ENCODE measurements around the gene CHKB.
"Not testable (repeated sequence)": the region's sequence is repeated elsewhere in the genome, so short reads cannot be mapped to it uniquely, and the experiment has no call there.

CHKB gene

DNA sequence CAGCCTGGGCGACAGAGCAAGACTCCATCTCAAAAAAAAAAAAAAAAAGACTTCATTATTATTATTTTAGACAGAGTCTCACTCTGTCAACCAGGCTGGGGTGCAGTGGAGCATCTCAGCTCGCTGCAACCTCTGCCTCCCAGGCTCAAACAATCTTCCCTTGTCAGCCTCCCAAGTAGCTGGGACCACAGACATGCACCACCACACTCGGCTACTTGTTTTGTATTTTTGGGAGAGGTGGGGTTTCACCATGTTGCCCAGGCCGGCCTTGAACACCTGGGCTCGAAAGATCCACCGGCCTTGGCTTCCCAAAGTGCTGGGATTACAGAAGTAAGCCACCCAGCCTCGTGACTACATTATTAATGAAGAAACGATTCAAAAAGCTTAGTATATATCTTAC lies 47.5 kb downstream of the CHKB start:
- Histone ChIP-seq H3K4me1 (ENCODE audit: control extremely low read depth in 1 of 4, control insufficient read depth in 4 of 4, insufficient read depth in 4 of 4, low read length in 3 of 4) (peaks cover 8 to 56% (median 47%) of the 10 kb centered on the region in 4 experiments), H3K27ac (ENCODE audit: insufficient read depth in 1 of 2, low read depth in 1 of 2, low read length in 2 of 2, poor library complexity in 1 of 2, severe bottlenecking in 2 of 2) (no peak overlapping the region), H3K9me3 (ENCODE audit: control extremely low read depth in 1 of 5, control insufficient read depth in 4 of 5, insufficient read depth in 2 of 5, low read depth in 1 of 5, low read length in 4 of 5) (no peaks in the 10 kb centered on the region), H3K36me3 (ENCODE audit: control insufficient read depth in 4 of 4, insufficient read depth in 4 of 4, low read length in 3 of 4) (no peaks in the 10 kb centered on the region), H3K27me3 (replicated peaks in 2 of 5; ENCODE audit: control insufficient read depth in 4 of 5, insufficient read depth in 5 of 5, low read length in 4 of 5) (peaks cover 0 to 28% (median 3%) of the 10 kb centered on the region in 5 experiments), H3K4me3 (ENCODE audit: control insufficient read depth in 1 of 7, extremely low read depth in 1 of 7, insufficient read depth in 4 of 7, low read depth in 2 of 7, low read length in 6 of 7) (no peak overlapping the region)
- CTCF ChIA-PET = interaction anchor here (1.5 to 2.1 kb wide), 2 partner anchors 9 to 10 kb away, joined by 5 to 14 read pairs; partner anchors contain the start of genes KLHDC7B and SCO2
- no peak for DNase-seq
- POLR2A ChIA-PET = no interaction called here
- WGBS (ENCODE audit: insufficient coverage) = 90% methylated on average over 5 of the region's 8 CpGs

DNA sequence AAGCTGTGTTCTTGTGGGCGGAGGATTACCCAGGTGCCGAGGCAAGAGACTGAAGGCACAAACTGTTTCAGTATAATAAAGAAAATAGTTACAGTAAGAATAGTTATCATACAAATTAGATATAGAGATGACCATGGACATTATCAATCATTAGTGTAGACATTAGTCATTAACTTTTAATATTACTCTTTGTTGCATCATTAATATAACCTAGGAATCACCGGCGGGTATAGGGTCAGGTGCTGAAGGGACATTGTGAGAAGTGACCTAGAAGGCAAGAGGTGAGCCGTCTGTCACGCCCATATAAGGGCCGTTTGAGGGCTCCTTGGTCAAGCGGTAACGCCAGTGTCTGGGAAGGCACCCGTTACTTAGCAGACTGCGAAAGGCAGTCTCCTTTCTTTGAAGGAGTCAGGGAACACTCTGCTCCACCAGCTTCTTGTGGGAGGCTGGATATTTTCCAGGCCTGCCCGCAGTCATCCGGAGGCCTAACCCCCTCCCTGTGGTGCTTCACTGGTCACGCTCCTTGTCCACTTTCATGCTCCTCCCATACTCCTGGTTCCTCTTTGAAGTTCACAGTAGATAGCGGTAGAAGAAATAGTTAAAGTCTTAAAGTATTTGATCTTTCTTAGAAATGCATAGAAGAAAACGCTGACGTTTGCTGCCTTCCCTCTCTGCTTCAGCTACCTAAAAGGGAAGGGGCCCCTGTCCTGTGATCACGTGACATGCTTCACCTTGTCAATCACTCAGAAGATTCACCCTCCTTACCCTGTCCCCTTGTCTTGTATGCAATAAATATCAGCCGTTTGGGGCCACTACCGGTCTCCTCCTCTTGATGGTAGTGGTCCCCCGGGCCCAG lies 48.6 kb downstream of the CHKB start:
- H3K4me3 ChIP-seq (ENCODE audit: control insufficient read depth in 1 of 7, extremely low read depth in 1 of 7, insufficient read depth in 4 of 7, low read depth in 2 of 7, low read length in 6 of 7); DNase-seq; H3K36me3 ChIP-seq (ENCODE audit: control insufficient read depth in 4 of 4, insufficient read depth in 4 of 4, low read length in 3 of 4); POLR2A ChIA-PET; H3K9me3 ChIP-seq (ENCODE audit: control extremely low read depth in 1 of 5, control insufficient read depth in 4 of 5, insufficient read depth in 2 of 5, low read depth in 1 of 5, low read length in 4 of 5): not testable (repeated sequence)
- CTCF ChIA-PET = interaction anchor here (0.8 kb wide), 1 partner anchor 8 kb away, joined by 4 read pairs; no protein-coding TSS in a partner anchor
- WGBS (ENCODE audit: insufficient coverage) = 79% methylated on average over 11 of the region's 21 CpGs
- peaks cover 4 to 53% (median 50%) of the 10 kb centered on the region in 4 experiments for H3K4me1 ChIP-seq (ENCODE audit: control extremely low read depth in 1 of 4, control insufficient read depth in 4 of 4, insufficient read depth in 4 of 4, low read length in 3 of 4)
- peaks cover 0 to 38% (median 3%) of the 10 kb centered on the region in 5 experiments for H3K27me3 ChIP-seq (replicated peaks in 2 of 5; ENCODE audit: control insufficient read depth in 4 of 5, insufficient read depth in 5 of 5, low read length in 4 of 5)
- H3K27ac ChIP-seq (ENCODE audit: insufficient read depth in 1 of 2, low read depth in 1 of 2, low read length in 2 of 2, poor library complexity in 1 of 2, severe bottlenecking in 2 of 2) = peak overlapping the region in 1 of 2 experiments; percentile 58

DNA sequence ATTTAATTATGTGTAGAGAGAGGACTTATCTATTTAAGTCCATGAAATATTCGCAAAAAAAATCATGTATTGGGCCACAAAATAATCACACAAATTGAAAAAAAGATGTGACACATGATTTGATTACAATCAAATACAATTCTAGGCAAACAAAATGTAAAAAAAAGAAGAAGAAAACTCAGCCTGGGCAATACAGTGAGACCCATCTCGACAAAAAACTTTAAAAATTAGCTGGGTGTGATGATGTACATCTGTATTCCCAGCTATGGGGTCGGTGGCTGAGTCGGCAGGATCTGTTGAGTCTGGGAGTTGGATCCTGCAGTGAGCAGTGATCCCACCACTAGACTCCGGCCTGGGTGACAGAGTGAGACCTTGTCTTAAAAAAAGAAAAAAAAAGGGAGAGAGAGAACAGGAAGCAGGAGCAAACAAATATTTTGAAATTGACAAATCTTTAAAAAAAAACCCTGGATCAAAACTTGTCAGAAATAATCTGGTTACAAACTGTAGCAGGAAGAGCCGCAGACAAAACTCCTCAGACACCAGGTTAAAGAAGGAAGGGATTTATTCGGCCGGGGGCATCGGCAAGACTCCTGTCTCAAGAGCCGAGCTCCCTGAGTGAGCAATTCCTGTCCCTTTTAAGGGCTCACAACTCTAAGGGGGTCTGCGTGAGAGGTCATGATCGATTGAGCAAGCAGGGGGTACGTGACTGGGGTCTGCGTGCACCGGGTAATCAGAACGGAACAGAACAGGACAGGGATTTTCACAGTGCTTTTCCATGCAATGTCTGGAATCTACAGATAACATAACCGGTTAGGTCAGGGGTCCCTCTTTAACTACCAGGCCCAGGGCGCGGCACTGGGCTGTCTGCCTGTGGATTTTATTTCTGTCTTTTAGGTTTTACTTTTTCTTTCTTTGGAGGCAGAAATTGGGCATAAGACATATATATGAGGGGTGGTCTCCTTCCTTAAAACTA lies 49.5 kb downstream of the CHKB start:
- DNase-seq = no peak
- peak overlapping the region in 1 of 2 experiments; percentile 43 for H3K27ac ChIP-seq (ENCODE audit: insufficient read depth in 1 of 2, low read depth in 1 of 2, low read length in 2 of 2, poor library complexity in 1 of 2, severe bottlenecking in 2 of 2)
- WGBS (ENCODE audit: insufficient coverage) = 95% methylated on average over 14 of the region's 19 CpGs
- ChIA-PET CTCF (interaction anchor here (1.3 kb wide), 1 partner anchor 10 kb away, joined by 3 read pairs; no protein-coding TSS in a partner anchor), POLR2A (no interaction called here)
- no peaks in the 10 kb centered on the region for H3K9me3 ChIP-seq (ENCODE audit: control extremely low read depth in 1 of 5, control insufficient read depth in 4 of 5, insufficient read depth in 2 of 5, low read depth in 1 of 5, low read length in 4 of 5)
- peaks cover 0 to 41% (median 3%) of the 10 kb centered on the region in 5 experiments for H3K27me3 ChIP-seq (replicated peaks in 2 of 5; ENCODE audit: control insufficient read depth in 4 of 5, insufficient read depth in 5 of 5, low read length in 4 of 5)
- H3K36me3 ChIP-seq (ENCODE audit: control insufficient read depth in 4 of 4, insufficient read depth in 4 of 4, low read length in 3 of 4) = no peaks in the 10 kb centered on the region
- H3K4me3 ChIP-seq (ENCODE audit: control insufficient read depth in 1 of 7, extremely low read depth in 1 of 7, insufficient read depth in 4 of 7, low read depth in 2 of 7, low read length in 6 of 7) = peak overlapping the region in 2 of 7 experiments; percentile 62 to 86
- peaks cover 2 to 54% (median 43%) of the 10 kb centered on the region in 4 experiments for H3K4me1 ChIP-seq (ENCODE audit: control extremely low read depth in 1 of 4, control insufficient read depth in 4 of 4, insufficient read depth in 4 of 4, low read length in 3 of 4)

GRCh38 chr22:50531962-50532674 lies 50.5 kb downstream of the CHKB start:
- H3K27ac ChIP-seq (ENCODE audit: insufficient read depth in 1 of 2, low read depth in 1 of 2, low read length in 2 of 2, poor library complexity in 1 of 2, severe bottlenecking in 2 of 2) = no peak overlapping the region
- H3K4me1 ChIP-seq (ENCODE audit: control extremely low read depth in 1 of 4, control insufficient read depth in 4 of 4, insufficient read depth in 4 of 4, low read length in 3 of 4) = peaks cover 0 to 60% (median 48%) of the 10 kb centered on the region in 4 experiments
- H3K27me3 ChIP-seq (replicated peaks in 2 of 5; ENCODE audit: control insufficient read depth in 4 of 5, insufficient read depth in 5 of 5, low read length in 4 of 5) = peaks cover 0 to 41% (median 3%) of the 10 kb centered on the region in 5 experiments
- ChIA-PET POLR2A (interaction anchor here (0.5 to 0.9 kb wide), 2 partner anchors 16 to 505 kb away, joined by 3 to 4 read pairs; no protein-coding TSS in a partner anchor), CTCF (interaction anchor here (1.3 kb wide), 1 partner anchor 9 kb away, joined by 3 read pairs; no protein-coding TSS in a partner anchor)
- no peaks in the 10 kb centered on the region for H3K9me3 ChIP-seq (ENCODE audit: control extremely low read depth in 1 of 5, control insufficient read depth in 4 of 5, insufficient read depth in 2 of 5, low read depth in 1 of 5, low read length in 4 of 5)
- no peaks in the 10 kb centered on the region for H3K36me3 ChIP-seq (ENCODE audit: control insufficient read depth in 4 of 4, insufficient read depth in 4 of 4, low read length in 3 of 4)
- under 1% methylated on average over 41 of the region's 56 CpGs for WGBS (ENCODE audit: insufficient coverage)
- peak overlapping the region; percentile 37 to 86 (median 66) for H3K4me3 ChIP-seq (ENCODE audit: control insufficient read depth in 1 of 7, extremely low read depth in 1 of 7, insufficient read depth in 4 of 7, low read depth in 2 of 7, low read length in 6 of 7)
- no peak for DNase-seq

DNA sequence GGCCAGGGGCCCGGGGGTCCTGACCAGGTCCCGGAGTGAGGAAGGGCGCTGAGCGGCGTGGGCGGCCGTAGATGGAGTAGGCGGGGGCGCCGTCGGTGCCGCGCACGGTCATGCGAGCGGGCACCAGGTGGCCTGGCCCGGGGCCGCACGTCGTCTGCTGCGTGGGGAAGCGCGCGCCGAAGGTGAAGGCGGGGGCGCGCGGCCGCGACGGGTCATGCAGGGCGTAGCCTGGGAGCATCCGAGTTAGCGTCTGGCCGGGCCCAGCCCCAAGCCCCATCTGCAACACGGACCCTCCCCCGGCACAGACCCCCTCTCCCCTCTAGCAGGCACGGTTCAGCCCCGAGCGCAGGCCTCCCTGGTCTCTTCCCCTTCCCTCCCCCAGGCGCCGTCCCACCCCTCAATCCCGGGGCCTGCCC lies 51.1 kb downstream of the CHKB start:
- H3K9me3 ChIP-seq (ENCODE audit: control extremely low read depth in 1 of 5, control insufficient read depth in 4 of 5, insufficient read depth in 2 of 5, low read depth in 1 of 5, low read length in 4 of 5) = no peaks in the 10 kb centered on the region
- peak overlapping the region in 1 of 2 experiments; percentile 83 for H3K27ac ChIP-seq (ENCODE audit: insufficient read depth in 1 of 2, low read depth in 1 of 2, low read length in 2 of 2, poor library complexity in 1 of 2, severe bottlenecking in 2 of 2)
- H3K27me3 ChIP-seq (replicated peaks in 2 of 5; ENCODE audit: control insufficient read depth in 4 of 5, insufficient read depth in 5 of 5, low read length in 4 of 5) = peaks cover 0 to 41% (median 3%) of the 10 kb centered on the region in 5 experiments
- 0% methylated on average over 34 of the region's 44 CpGs for WGBS (ENCODE audit: insufficient coverage)
- H3K36me3 ChIP-seq (ENCODE audit: control insufficient read depth in 4 of 4, insufficient read depth in 4 of 4, low read length in 3 of 4) = no peaks in the 10 kb centered on the region
- ChIA-PET CTCF (no interaction called here), POLR2A (interaction anchor here (0.5 to 0.9 kb wide), 2 partner anchors 17 to 504 kb away, joined by 3 to 4 read pairs; no protein-coding TSS in a partner anchor)
- DNase-seq = peak; percentile 32 to 74 (median 73)
- H3K4me3 ChIP-seq (ENCODE audit: control insufficient read depth in 1 of 7, extremely low read depth in 1 of 7, insufficient read depth in 4 of 7, low read depth in 2 of 7, low read length in 6 of 7) = peak overlapping the region; percentile 37 to 86 (median 66)
- peaks cover 0 to 66% (median 53%) of the 10 kb centered on the region in 4 experiments for H3K4me1 ChIP-seq (ENCODE audit: control extremely low read depth in 1 of 4, control insufficient read depth in 4 of 4, insufficient read depth in 4 of 4, low read length in 3 of 4)

DNA sequence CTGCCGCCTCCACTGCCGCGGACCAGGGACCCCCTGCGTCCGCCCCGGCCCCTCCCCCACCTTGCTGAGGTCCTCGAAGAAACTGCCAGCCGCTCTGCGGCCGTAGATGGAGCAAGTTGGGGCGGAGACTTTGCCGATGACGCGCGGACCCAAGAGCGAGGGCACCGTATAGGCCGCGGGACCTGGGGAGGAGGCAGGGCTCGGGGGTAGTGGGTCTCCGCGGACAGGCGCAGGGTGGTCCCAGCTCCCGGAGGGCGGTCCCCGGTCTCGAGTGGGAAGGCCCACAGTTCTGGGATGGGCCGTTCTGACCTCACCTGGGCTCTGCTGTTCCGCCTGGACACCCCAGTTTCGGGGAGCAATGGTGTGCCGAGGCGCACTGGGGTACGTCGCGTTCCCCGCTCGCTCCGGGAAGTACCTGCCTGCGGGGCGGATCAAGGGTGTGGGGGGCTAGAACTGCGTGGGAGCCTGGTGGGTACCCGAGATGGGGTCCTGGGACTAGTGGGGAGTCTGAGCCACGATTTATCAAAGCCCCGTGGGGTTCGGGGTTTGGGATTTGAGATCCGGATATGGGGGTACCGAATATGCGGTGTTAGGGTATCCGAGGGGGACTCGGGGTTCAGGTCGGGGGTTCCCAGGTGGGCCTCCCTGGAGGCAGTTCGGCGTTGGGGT lies 51.6 kb downstream of the CHKB start:
- peak overlapping the region; percentile 37 to 86 (median 66) for H3K4me3 ChIP-seq (ENCODE audit: control insufficient read depth in 1 of 7, extremely low read depth in 1 of 7, insufficient read depth in 4 of 7, low read depth in 2 of 7, low read length in 6 of 7)
- H3K27ac ChIP-seq (ENCODE audit: insufficient read depth in 1 of 2, low read depth in 1 of 2, low read length in 2 of 2, poor library complexity in 1 of 2, severe bottlenecking in 2 of 2) = peak overlapping the region in 1 of 2 experiments; percentile 83
- no peaks in the 10 kb centered on the region for H3K9me3 ChIP-seq (ENCODE audit: control extremely low read depth in 1 of 5, control insufficient read depth in 4 of 5, insufficient read depth in 2 of 5, low read depth in 1 of 5, low read length in 4 of 5)
- ChIA-PET CTCF (no interaction called here), POLR2A (no interaction called here)
- peak; percentile 71 to 87 (median 84) for DNase-seq
- peaks cover 0 to 71% (median 57%) of the 10 kb centered on the region in 4 experiments for H3K4me1 ChIP-seq (ENCODE audit: control extremely low read depth in 1 of 4, control insufficient read depth in 4 of 4, insufficient read depth in 4 of 4, low read length in 3 of 4)
- under 1% methylated on average over 45 of the region's 53 CpGs for WGBS (ENCODE audit: insufficient coverage)
- no peaks in the 10 kb centered on the region for H3K36me3 ChIP-seq (ENCODE audit: control insufficient read depth in 4 of 4, insufficient read depth in 4 of 4, low read length in 3 of 4)
- peaks cover 0 to 41% (median 3%) of the 10 kb centered on the region in 5 experiments for H3K27me3 ChIP-seq (replicated peaks in 2 of 5; ENCODE audit: control insufficient read depth in 4 of 5, insufficient read depth in 5 of 5, low read length in 4 of 5)

All from common myeloid progenitor, CD34-positive (primary cell).